Lung (tissue), 12 donors: ENCODE data around the gene RGS7. TPM values are rescaled to one million over a fixed set of nuclear protein-coding genes. Genes with fewer than 3 reads are reported as not detected.

ENCODE experiments used
- ATAC-seq: fragments of 200-7000 bp; cut with Tn5 transposase; one replicate; pipeline ENCODE4 v1.9.1; 2020; ENCODE audit warnings: moderate number of reproducible peaks; ENCODE audit not compliant: insufficient read depth, low FRiP score
- DNase-seq, 3 donors: peaks; one replicate each; pipeline ENCODE4 v3.0.0-alpha.2; 2013 to 2017
- H3K27ac ChIP-seq, 2 donors: one replicate each; pipeline ENCODE4 v1.5.1; 2013; ENCODE audit warnings: mild to moderate bottlenecking in 2 of 2, moderate library complexity in 2 of 2, control low read depth in 1 of 2, inconsistent platforms in 1 of 2, low read depth in 1 of 2, low read length in 1 of 2
- H3K27me3 ChIP-seq, 3 donors: one replicate each; pipeline ENCODE4 v1.5.1; 2013; ENCODE audit warnings: low read length in 2 of 3; ENCODE audit not compliant: control insufficient read depth in 3 of 3, insufficient read depth in 3 of 3
- H3K36me3 ChIP-seq, 4 donors: one replicate each; pipeline ENCODE4 v1.5.1; 2013; ENCODE audit warnings: low read length in 4 of 4, mild to moderate bottlenecking in 1 of 4, moderate library complexity in 1 of 4; ENCODE audit not compliant: control insufficient read depth in 4 of 4, insufficient read depth in 4 of 4
- H3K4me1 ChIP-seq, 5 donors: one replicate each; pipeline ENCODE4 v1.5.1; 2013; ENCODE audit warnings: low read length in 5 of 5, mild to moderate bottlenecking in 2 of 5, moderate library complexity in 1 of 5; ENCODE audit not compliant: control insufficient read depth in 5 of 5, insufficient read depth in 5 of 5
- H3K4me3 ChIP-seq: one replicate; pipeline ENCODE4 v1.5.1; 2013; ENCODE audit warnings: mild to moderate bottlenecking, control low read depth, moderate library complexity
- H3K9ac ChIP-seq, 2 donors: one replicate each; pipeline ENCODE4 v1.5.1; 2013; ENCODE audit warnings: low read length in 2 of 2, control low read depth in 1 of 2; ENCODE audit not compliant: insufficient read depth in 1 of 2
- H3K9me3 ChIP-seq, 4 donors: one replicate each; pipeline ENCODE4 v1.5.1; 2013; ENCODE audit warnings: low read length in 3 of 4, mild to moderate bottlenecking in 1 of 4, moderate library complexity in 1 of 4; ENCODE audit not compliant: control insufficient read depth in 4 of 4, insufficient read depth in 3 of 4
- WGBS, 2 donors: extraction: QIAGEN DNeasy Blood & Tissue Kit; methylation state at CpG; one replicate each; pipeline ENCODE4 v1.1.7; 2013; 5-methylcytosine and 5-hydroxymethylcytosine counted together
- polyA plus RNA-seq, 2 donors: library from polyadenylated mRNA; stranded (reverse); fragments of 200-250 nt; gene quantifications; one replicate each; pipeline ENCODE4 v1.2.1, GENCODE V29; 2013
- total RNA-seq, 2 donors: library from RNA; depleted of rRNA in 1 of 2; stranded (reverse); fragments of >200 nt in 1 of 2; gene quantifications; one replicate each; pipeline ENCODE4 v1.2.1, GENCODE V29; 2014 to 2021
- TF ChIP-seq, protein P1 (sequence below): IDR thresholded peaks from 2 replicates; pipeline ENCODE4 v1.5.1; 2012; ENCODE audit warnings: mild to moderate bottlenecking; ENCODE audit errors: control extremely low read depth, extremely low read depth
- donor health status: control.
- donor health status: control.
- donor health status: Bipolar disorder and iron deficiency.
- donor health status: healthy.
- donor health status: DM: yes; HTN: yes; CAD: no.

The RGS7 gene
- total and polyA plus RNA-seq, 4 donors: 0.06 to 0.25 (median 0.08) TPM; not detected in 1

DNA sequence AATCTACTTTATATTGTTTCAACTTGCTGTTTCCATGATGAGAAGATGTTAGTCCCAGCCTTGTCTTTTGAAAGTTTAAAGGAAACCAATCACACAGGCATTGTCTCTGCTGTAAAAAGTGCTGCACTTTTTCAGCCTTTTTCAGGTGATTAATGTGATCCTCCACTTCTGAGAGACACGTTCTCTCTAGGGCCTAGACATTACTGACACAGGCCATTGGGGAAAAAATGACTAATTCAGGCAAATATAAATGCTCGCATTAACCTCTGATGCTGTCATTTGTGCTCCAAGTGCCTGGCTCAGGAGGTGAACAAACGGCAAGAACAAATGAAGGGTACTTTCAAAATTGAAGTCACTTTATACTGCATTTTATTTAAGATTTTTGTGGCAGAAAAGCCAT lies 32.4 kb upstream of the RGS7 start:
- DNase-seq (no peak), ATAC-seq (no peak)
- no peaks in the 10 kb centered on the region for H3K9me3 ChIP-seq
- no peak overlapping the region for H3K9ac ChIP-seq
- no peaks in the 10 kb centered on the region for H3K27me3 ChIP-seq
- WGBS, 2 donors: 66 to 72% methylated on average over 3 of the region's 3 CpGs
- H3K4me1 ChIP-seq: no peaks in the 10 kb centered on the region
- TF ChIP-seq, protein P1, sequence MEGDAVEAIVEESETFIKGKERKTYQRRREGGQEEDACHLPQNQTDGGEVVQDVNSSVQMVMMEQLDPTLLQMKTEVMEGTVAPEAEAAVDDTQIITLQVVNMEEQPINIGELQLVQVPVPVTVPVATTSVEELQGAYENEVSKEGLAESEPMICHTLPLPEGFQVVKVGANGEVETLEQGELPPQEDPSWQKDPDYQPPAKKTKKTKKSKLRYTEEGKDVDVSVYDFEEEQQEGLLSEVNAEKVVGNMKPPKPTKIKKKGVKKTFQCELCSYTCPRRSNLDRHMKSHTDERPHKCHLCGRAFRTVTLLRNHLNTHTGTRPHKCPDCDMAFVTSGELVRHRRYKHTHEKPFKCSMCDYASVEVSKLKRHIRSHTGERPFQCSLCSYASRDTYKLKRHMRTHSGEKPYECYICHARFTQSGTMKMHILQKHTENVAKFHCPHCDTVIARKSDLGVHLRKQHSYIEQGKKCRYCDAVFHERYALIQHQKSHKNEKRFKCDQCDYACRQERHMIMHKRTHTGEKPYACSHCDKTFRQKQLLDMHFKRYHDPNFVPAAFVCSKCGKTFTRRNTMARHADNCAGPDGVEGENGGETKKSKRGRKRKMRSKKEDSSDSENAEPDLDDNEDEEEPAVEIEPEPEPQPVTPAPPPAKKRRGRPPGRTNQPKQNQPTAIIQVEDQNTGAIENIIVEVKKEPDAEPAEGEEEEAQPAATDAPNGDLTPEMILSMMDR: no peak
- H3K36me3 ChIP-seq: no peaks in the 10 kb centered on the region
- no peak overlapping the region for H3K27ac ChIP-seq
- no peak overlapping the region for H3K4me3 ChIP-seq

DNA sequence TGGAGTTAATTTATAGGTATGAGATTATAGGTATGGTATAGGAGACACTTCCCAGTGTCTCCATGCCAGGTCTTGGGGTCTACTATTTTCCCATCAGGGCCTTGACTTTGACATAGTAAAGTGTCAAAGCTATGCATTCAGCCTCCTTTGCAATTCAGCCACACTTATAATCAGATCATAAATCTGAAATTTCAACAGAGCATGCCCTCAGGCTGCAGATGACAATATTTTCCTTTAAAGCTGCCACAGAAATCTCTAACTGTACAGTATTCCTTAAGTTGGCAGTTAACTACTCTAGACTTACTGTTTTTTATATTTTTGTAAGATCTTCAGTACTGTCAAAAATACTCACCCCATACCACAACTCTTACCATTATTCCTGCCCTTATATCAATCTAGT lies 30.2 kb upstream of the RGS7 start:
- no peak for ATAC-seq

DNA sequence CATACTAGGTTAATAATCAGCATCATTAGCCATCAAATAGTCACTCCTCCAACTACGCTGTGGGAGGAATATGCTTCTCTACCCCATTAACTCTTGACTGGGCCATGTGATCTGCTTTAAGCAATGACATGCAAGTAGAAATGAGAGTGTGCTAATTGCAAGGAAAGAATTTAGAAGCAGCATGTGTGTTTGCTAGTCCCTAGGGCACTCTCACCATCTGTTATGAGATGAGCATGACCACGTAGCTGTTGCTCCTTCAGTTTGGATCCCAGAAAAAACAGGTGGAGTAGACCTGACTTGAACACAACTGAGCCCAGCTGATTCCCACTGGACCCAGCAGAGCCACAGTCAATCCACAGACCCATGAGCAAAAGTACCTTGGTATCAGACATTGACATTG lies 19.7 kb upstream of the RGS7 start:
- 71 to 80% methylated on average over 2 of the region's 2 CpGs for WGBS, 2 donors
- Histone ChIP-seq H3K9me3 (no peaks in the 10 kb centered on the region), H3K4me1 (no peaks in the 10 kb centered on the region), H3K9ac (no peak overlapping the region), H3K4me3 (no peak overlapping the region), H3K36me3 (no peaks in the 10 kb centered on the region), H3K27me3 (no peaks in the 10 kb centered on the region), H3K27ac (no peak overlapping the region)
- ATAC-seq (no peak), DNase-seq (no peak)
- TF ChIP-seq, protein P1: no peak

More for the DNA sequence above, 30.2 kb upstream of the RGS7 start:
- no peaks in the 10 kb centered on the region for H3K9me3 ChIP-seq
- no peaks in the 10 kb centered on the region for H3K36me3 ChIP-seq
- no peak overlapping the region for H3K9ac ChIP-seq
- H3K27ac ChIP-seq: no peak overlapping the region
- no peaks in the 10 kb centered on the region for H3K4me1 ChIP-seq
- DNase-seq: no peak
- H3K27me3 ChIP-seq: no peaks in the 10 kb centered on the region
- TF ChIP-seq, protein P1: no peak
- H3K4me3 ChIP-seq: no peak overlapping the region

DNA sequence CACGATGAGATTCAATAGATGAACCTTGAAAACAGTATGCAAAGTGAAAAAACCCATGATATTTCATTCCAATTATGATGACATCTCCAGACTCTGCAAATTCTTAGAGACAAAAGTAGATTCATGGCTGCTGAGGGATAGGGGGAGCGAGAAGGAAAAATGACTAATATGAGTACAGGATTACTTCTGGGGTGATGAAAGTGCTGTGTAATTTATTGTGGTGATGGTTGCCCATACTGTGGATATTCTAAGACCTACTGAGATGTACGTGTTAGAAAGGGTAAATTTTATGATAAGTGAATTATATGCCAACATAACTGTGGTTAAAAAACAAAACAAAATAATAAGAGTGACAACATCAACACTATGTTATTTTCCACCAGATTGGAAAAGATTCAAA lies 18.9 kb upstream of the RGS7 start:
- no peaks in the 10 kb centered on the region for H3K36me3 ChIP-seq
- H3K9me3 ChIP-seq: no peaks in the 10 kb centered on the region
- no peak for ATAC-seq

More for the DNA sequence above, 18.9 kb upstream of the RGS7 start:
- no peak for DNase-seq
- Histone ChIP-seq H3K4me1 (no peaks in the 10 kb centered on the region), H3K4me3 (no peak overlapping the region), H3K9ac (no peak overlapping the region), H3K27ac (no peak overlapping the region), H3K27me3 (no peaks in the 10 kb centered on the region)
- TF ChIP-seq, protein P1: no peak
- 72 to 75% methylated on average over 3 of the region's 3 CpGs for WGBS, 2 donors
